SU-DHL-6 (cell line): Measurements from ENCODE around the gene SEC16A.

ENCODE experiments used
- H2AFZ ChIP-seq: fragments of 200-600 bp; sonication (generic); 2 replicates; pipeline ENCODE4 v1.6.1; 2014; ENCODE audit warnings: low read depth, mild to moderate bottlenecking, moderate library complexity, mixed read lengths, antibody characterized with exemption, low read length; ENCODE audit not compliant: severe bottlenecking
- H3F3A ChIP-seq: fragments of 200-600 bp; shearing (Covaris generic); 2 replicates; pipeline ENCODE4 v1.6.0; 2016; ENCODE audit warnings: antibody characterized with exemption, mild to moderate bottlenecking; ENCODE audit not compliant: insufficient read depth
- H3K27ac ChIP-seq: fragments of 200-600 bp; sonication (generic); 2 replicates; pipeline ENCODE4 v1.5.1; 2016; ENCODE audit warnings: low read depth, mild to moderate bottlenecking, low read length, moderate library complexity, mixed read lengths
- H3K27me3 ChIP-seq: fragments of 200-600 bp; sonication (generic), shearing (Covaris generic); 2 replicates; pipeline ENCODE4 v1.6.0; 2014; ENCODE audit warnings: mild to moderate bottlenecking, low read length
- H3K36me3 ChIP-seq: fragments of 200-600 bp; sonication (generic); 2 replicates; pipeline ENCODE4 v1.6.1; 2014; ENCODE audit warnings: mild to moderate bottlenecking, low read length, mixed read lengths
- H3K4me2 ChIP-seq: fragments of 300-600, 200-600 bp; shearing (Covaris generic), sonication (generic); 2 replicates; pipeline ENCODE4 v1.6.0; 2014; ENCODE audit warnings: low read length, low read depth, mild to moderate bottlenecking; ENCODE audit not compliant: poor library complexity, severe bottlenecking
- H3K4me3 ChIP-seq: fragments of 200-600 bp; sonication (generic); 2 replicates; pipeline ENCODE4 v1.5.1; 2014; ENCODE audit warnings: antibody characterized with exemption, low read length, mild to moderate bottlenecking, mixed read lengths; ENCODE audit not compliant: insufficient read depth, poor library complexity, severe bottlenecking
- H3K79me2 ChIP-seq: fragments of 200-600 bp; sonication (generic); 2 replicates; pipeline ENCODE4 v1.6.1; 2014; ENCODE audit warnings: mild to moderate bottlenecking, low read length, moderate library complexity; ENCODE audit not compliant: insufficient read depth
- H3K9ac ChIP-seq: fragments of 200-600 bp; sonication (generic); 2 replicates; pipeline ENCODE4 v1.7.0; 2014; ENCODE audit warnings: mild to moderate bottlenecking, low read length
- H3K9me2 ChIP-seq: fragments of 200-600 bp; sonication (generic); replicated peaks from 2 replicates; pipeline ENCODE4 v1.6.1; 2014; ENCODE audit warnings: low read length; ENCODE audit not compliant: insufficient read depth
- H3K9me3 ChIP-seq: fragments of 200-600 bp; sonication (generic); 2 replicates; pipeline ENCODE4 v1.6.1; 2014; ENCODE audit warnings: low read length, mixed read lengths; ENCODE audit not compliant: insufficient read depth
- H4K20me1 ChIP-seq: fragments of 200-600 bp; sonication (generic); 2 replicates; pipeline ENCODE4 v1.6.1; 2014; ENCODE audit warnings: low read depth, mild to moderate bottlenecking, antibody characterized with exemption, low read length, moderate library complexity, mixed read lengths
- CTCF ChIP-seq: fragments of 200-600 bp; sonication (generic); IDR thresholded peaks from one replicate; pipeline ENCODE4 v1.5.1; 2017; ENCODE audit warnings: antibody characterized with exemption, mild to moderate bottlenecking, low read length, moderate library complexity; ENCODE audit not compliant: insufficient read depth, poor library complexity, severe bottlenecking
- EZH2phosphoT487 ChIP-seq: fragments of 200-600 bp; sonication (generic), shearing (Covaris generic); conservative IDR thresholded peaks from 2 replicates; pipeline ENCODE4 v1.6.1; 2018; ENCODE audit warnings: mild to moderate bottlenecking, antibody characterized with exemption, low read length, moderate library complexity, mixed read lengths

Gene SEC16A

GRCh38 chr9:136403538-136403914 lies 79.3 kb downstream of the SEC16A start:
- Histone ChIP-seq H3K9me3 (no peaks in the 10 kb centered on the region), H3F3A (peaks cover 11% of the 10 kb centered on the region; the same call in 1 of the 2 replicates), H3K79me2 (peaks cover 15% of the 10 kb centered on the region), H3K36me3 (peaks cover 3% of the 10 kb centered on the region; the same call in 1 of the 2 replicates), H3K9ac (no peak overlapping the region), H4K20me1 (no peaks in the 10 kb centered on the region; the same call in 1 of the 2 replicates), H2AFZ (no peak overlapping the region), H3K9me2 (no peaks in the 10 kb centered on the region), H3K27ac (no peak overlapping the region), H3K27me3 (no peaks in the 10 kb centered on the region), H3K4me2 (no peak overlapping the region), H3K4me3 (no peak overlapping the region)
- TF ChIP-seq CTCF (no peak), EZH2phosphoT487 (no peak)

- Histone ChIP-seq H3K9me2 (no peaks in the 10 kb centered on the region), H3K9ac (no peak overlapping the region), H2AFZ (no peak overlapping the region), H3K27me3 (no peaks in the 10 kb centered on the region), H3F3A (peaks cover 11% of the 10 kb centered on the region; the same call in 1 of the 2 replicates), H3K27ac (no peak overlapping the region), H4K20me1 (no peaks in the 10 kb centered on the region; the same call in 1 of the 2 replicates), H3K4me3 (no peak overlapping the region), H3K4me2 (no peak overlapping the region), H3K79me2 (peaks cover 22% of the 10 kb centered on the region), H3K36me3 (peaks cover 3% of the 10 kb centered on the region; the same call in 1 of the 2 replicates), H3K9me3 (no peaks in the 10 kb centered on the region)
- TF ChIP-seq CTCF (no peak), EZH2phosphoT487 (no peak)
Observed at GRCh38 chr9:136402067-136402466, 80.8 kb downstream of the SEC16A start.

GRCh38 chr9:136401173-136401922 lies 81.5 kb downstream of the SEC16A start:
- Histone ChIP-seq H3K79me2 (peaks cover 22% of the 10 kb centered on the region), H3K9me3 (no peaks in the 10 kb centered on the region), H3K4me2 (no peak overlapping the region), H3K9ac (no peak overlapping the region), H3K4me3 (no peak overlapping the region), H3K27ac (no peak overlapping the region), H4K20me1 (no peaks in the 10 kb centered on the region; the same call in 1 of the 2 replicates), H2AFZ (no peak overlapping the region), H3F3A (peaks cover 11% of the 10 kb centered on the region; the same call in 1 of the 2 replicates), H3K36me3 (0 out of 2 replicates have a peak, but pooled peaks cover 3% of the 10 kb centered on the region), H3K9me2 (no peaks in the 10 kb centered on the region), H3K27me3 (no peaks in the 10 kb centered on the region)
- TF ChIP-seq EZH2phosphoT487 (no peak), CTCF (no peak)
